Stimulated activated CD4-positive, alpha-beta T cell treated with anti-CD3 and anti-CD28 coated beads, TNF-alpha, amount 100 ng/mL, for 4 hours (primary cell): ENCODE measurements around the gene UBXN10.

Experiments
- DNase-seq, 3 experiments: peaks; one replicate each; pipeline ENCODE4 v3.0.0-alpha.2; 2020; ENCODE audit warnings: low read depth in 3 of 3

The UBXN10 gene

DNA sequence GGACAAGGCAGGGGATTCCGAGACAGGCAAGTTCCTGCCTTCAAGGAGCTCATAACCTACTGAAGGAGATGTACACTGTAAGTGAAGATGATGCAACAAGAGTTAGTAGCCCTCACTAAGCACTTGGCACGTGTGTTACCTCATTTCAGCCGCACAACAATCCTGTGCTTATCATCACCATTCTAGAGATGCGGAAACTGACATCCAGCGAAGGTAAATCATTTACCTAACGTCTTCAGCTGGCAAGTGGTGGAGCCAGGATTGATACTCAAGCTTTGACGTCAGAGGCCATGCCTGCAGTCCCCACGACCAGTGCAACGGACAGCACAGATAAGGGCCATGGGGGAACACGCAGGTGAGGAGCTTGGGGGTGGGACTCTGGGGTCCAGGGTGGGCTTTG, 2.9 kb upstream of the UBXN10 start:
- DNase-seq: no peak

DNA sequence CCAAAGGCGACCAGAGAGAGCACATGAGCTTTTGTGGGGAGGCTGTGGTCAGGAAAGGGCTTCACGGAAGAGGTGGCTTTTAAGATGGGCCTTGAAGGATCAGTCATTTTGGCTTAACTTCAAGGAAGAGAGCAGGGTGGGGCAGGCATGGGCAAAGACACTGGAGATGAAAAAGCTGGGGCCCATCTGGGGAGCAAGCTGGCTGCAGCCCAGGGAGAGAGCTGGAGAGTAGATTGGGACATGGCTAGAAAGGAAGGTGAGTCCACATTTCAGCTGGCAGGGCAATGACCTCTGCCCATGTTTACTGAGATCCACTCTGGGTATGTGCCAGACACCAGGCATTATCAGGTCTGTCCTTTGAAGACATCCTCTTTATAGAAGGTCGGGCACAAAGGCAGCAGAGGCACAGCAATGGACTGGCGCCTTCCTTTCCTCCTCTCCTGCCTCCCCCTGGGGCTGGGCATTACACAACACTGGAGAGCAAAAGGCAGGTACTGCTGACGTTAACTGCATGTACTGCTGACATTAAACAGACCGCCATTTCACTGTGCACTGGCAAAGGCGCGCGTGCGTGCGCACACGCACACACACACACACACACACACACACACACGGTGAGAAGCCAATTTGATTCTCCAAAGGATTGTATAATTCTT, 2.2 kb upstream of the UBXN10 start:
- DNase-seq: no peak

DNA sequence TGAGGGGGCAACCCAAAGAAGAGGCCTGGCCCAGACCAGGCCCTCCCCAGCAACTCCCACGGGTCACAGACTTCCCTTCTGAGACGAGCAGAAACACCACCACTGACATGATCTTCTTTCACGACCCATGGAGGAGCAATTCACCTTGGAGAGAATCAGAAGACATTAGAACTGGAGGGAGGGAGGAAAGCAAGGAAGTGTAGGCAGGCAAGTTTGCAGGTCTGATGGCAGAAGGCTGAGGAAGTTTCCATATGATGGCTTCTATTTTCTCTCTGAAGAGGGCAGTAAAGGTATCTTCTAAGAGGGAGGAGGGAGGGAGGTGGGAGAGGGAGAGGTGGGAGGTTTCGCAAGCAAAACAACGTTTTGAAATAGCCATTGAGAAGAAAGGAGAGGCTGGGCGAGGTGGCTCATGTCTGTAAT, 1.4 kb upstream of the UBXN10 start:
- no peak for DNase-seq

DNA sequence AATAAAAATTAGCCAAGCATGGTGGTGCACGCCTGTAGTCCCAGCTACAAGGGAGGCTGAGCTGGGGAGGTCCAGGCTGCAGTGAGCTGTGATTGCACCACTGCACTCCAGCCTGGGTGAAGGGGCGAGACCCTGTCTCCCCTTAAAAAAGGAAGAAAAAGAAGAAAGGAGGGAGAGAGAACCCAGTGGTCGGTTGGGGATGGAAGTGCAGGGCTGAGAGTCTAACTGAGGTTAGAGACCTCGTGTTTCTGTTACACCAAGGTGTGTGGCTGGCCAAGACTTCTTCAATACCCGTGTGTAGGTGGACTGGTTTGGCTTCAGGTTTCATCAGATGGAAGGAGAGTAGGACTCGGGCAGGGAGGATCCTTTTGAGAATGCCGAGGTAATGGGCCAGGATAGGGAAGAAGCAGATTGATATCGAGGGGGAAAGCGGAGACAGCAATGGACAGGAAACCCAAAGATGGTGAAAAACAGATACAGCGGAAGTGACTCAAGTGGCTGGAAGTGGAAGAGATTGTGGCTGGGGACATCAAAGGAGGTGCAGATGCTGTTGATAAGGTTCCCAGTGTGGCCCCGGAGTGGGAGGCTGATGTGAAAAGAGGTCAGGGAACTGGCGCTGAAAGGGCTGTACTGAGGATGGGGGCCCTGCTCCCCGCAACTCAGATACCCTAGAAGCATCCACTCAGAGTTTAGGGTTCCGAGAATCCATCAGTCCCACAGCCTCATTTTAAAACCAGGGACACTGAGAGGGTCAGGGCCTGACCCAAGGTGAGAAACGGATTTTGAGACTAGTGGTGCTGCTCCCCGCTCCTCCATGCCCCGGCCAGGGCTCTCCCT, 681 bp upstream of the UBXN10 start:
- DNase-seq: peak in 1 of 3 experiments; percentile 38

DNA sequence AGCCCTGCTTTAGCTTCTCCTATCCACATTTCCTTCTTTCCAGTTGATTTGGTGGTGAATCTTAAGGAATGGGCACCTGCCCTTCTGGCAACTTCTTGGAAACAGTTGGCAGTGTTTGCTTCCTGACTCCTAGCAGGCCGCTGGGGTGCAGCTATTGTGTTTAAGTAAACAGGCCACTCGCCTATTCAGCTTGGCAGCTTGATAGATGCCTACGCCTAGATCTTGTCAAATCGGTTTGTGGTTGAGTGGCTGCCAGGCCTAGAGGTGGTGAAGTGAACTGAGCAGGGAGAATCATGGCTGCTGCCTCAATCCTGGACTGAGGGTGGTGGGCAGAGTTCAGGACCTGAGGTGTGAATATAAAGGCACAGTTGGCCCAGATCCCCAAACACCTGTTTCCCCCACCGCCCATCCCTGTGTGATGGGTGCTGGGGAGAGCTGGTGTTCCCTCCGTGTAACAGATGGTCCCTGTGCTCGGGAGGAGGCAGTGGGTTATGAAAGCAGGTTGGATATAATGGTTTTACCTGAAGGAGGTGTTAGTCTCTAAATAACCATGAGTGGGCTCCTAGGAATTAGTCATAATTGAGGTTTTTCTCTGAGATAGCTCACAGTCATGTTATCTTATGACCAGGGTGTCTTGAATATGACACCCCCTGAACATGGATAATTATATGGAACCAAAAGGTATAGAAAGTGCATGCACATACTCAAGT, 1.4 kb downstream of the UBXN10 start:
- DNase-seq: no peak

DNA sequence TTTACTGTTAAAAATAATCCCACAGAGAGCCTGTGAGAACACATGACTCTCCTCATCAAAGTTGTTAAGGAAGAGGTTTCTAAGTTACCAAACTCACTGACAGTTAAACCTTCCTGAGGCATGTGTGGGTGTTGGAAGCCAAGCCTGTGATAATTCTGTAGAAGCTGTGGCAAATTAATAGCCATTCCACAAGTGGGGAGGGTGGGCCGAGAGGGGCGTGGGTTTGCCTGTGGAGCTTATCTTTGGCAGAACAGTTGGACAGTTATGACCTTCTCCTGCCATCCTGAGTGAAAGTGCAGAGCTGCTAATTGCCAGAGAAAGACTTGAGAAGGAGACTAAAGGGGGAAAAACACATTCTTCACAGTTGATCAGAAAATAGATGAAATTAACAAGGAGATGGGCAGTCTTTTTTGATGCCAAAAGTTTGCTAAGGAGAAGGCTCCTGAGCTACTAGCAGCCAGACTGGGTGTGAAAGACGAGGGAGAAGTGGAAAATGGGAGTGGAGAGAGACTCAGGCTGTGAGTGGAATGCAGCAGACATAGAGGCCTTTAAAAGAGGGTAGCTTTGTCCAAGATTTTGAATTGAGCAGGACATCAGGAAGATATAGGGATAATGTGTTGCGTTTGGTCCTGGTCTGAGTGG, 2.0 kb downstream of the UBXN10 start:
- DNase-seq: no peak

DNA sequence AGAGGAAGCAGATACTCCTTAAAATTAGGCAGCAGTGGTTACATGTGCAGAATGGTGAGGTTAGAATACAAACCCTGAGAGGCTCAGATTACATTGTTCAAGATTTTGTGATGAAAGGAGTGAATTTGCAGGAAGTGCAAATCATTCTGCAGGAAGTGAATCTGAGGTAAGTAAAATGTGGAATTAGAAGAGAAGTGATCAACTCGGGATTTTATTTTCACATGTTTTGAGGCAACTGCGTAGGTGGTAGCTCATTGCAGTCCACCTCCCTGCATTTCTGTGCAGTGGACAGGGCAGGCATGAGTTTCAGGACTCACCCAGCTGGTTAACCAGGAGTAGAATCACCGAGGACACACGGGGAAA, 2.5 kb downstream of the UBXN10 start:
- DNase-seq: no peak

DNA sequence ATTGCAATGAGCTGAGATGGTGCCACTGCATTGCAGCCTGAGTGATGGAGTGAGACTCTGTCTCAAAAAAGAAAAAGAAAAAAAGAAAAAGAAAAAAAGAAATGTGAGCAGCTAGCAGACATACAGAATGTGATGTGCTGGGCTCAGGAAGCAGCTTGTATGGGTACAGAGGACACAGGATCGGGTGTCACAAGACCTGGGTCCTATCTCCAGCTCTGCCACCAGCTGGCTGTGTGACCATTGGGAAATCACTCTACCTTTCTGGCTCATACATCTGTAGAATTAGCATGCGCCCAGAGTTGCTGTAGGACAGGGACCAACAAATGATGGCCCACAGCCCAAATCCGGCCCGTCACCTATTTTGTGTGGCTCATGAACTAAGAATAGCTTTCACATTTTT, 3.8 kb downstream of the UBXN10 start:
- DNase-seq: no peak

DNA sequence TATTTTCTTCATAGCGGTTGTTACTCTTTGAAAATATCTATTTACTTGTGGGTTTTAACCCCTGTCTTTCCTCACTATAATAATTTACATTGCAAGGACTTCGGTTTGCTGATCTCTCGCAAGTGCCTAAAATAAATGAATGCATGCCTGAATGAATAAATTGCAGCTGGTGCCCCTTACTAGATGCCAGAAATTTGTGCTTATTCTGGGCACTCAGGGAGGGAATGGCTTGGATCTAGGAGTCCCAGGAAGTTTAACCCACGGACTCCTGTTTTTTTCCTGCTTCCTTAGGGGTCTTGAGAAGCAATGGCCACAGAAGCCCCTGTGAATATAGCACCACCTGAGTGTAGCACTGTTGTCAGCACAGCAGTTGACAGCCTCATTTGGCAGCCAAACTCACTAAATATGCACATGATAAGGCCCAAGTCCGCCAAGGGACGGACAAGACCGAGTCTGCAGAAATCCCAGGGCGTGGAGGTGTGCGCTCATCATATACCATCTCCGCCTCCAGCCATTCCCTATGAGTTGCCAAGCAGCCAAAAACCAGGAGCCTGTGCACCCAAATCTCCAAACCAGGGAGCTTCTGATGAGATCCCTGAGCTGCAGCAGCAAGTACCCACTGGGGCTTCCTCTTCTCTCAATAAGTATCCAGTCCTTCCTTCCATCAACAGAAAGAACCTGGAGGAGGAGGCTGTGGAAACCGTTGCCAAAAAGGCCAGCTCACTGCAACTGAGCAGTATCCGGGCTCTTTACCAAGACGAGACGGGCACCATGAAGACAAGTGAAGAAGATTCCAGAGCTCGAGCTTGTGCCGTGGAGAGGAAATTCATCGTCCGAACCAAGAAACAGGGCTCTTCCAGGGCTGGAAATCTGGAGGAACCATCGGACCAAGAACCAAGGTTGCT, 4.6 kb downstream of the UBXN10 start:
- DNase-seq: no peak

DNA sequence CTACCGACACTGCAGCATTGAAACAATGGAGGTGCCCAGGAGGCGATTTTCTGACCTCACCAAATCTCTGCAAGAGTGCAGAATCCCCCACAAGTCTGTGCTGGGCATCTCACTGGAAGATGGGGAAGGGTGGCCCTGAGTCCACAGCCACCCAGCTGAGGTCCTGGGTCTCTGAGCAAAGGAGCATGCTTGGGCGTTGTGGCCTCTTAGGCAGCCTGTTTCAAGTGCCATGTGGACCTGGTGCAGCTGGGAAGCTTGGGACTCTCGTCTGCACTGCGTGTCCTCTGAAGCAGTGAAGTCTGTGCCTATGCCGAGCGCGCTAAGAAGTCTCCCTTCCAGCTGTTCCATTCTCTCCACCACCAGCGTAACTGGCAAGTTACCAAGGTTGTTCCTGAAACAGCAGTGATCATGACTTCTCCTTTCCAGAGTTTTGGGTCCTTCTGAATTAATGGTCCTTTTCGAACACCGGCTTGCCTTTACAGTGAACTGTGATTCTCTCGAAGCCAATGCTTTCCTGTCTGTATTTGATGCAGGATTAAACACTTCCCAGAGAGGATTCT, 5.5 kb downstream of the UBXN10 start:
- no peak for DNase-seq

DNA sequence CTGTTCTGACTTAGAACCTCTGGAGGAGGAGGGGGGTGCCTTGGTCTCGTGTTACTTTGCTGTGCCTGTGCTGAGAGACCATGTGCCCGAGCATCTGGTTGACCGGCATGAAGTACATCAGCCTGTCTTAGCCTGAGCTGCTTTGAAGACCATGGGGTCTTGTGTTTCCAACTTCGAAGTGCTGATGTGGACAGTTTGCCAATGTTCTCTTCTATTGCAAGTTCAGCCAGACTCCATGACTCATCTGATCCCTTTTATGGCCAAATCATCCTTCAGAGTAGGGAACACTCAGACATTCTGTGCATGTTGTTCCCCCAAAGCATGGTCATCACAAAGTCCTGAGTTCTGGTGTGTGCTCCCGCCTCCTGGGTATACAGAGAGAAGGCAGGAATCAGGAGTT, 6.5 kb downstream of the UBXN10 start:
- no peak for DNase-seq

DNA sequence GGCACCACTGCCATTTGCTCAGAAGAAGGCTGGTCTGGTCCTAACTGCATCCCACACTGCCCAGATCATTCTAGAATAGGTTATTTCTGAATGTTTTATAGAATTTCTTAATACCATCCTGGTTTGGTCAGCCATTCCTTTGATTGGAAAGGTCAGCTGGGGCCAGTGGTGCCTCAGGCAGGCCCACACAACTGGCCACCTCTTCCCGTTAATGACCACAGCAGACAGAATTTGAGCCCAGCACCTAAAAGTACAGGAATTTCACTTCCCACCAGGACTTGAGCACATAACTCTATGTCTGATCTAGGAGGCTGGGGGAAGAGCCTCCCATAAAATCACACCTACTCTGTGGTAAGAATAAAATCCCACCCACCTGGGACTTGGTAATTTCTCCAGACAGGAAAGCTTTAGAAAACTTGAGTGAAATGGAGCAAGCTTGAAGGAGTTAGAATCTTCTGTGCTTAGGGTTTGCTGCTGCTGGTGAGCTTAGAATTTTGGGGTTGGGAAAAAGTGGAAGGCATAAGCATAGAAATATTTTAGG, 7.0 kb downstream of the UBXN10 start:
- DNase-seq: no peak

DNA sequence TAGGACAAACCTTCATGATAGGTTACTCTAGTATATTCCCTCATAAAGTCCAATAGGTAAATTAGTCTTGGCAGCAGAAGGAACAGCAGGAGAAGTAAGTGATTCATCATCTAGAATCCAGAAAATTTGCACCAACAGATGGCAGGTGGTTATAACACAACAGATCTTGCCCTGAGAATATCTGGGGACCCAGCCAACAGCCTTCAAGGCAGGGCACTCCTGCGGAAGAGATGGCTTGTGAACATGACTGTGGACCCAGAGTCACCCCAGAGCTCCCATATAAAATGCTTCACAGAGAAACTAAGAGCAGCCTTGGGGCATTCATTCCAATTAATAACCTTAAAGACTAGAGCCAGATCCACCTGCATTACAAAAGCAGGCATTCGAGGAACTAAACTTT, 8.3 kb downstream of the UBXN10 start:
- no peak for DNase-seq

DNA sequence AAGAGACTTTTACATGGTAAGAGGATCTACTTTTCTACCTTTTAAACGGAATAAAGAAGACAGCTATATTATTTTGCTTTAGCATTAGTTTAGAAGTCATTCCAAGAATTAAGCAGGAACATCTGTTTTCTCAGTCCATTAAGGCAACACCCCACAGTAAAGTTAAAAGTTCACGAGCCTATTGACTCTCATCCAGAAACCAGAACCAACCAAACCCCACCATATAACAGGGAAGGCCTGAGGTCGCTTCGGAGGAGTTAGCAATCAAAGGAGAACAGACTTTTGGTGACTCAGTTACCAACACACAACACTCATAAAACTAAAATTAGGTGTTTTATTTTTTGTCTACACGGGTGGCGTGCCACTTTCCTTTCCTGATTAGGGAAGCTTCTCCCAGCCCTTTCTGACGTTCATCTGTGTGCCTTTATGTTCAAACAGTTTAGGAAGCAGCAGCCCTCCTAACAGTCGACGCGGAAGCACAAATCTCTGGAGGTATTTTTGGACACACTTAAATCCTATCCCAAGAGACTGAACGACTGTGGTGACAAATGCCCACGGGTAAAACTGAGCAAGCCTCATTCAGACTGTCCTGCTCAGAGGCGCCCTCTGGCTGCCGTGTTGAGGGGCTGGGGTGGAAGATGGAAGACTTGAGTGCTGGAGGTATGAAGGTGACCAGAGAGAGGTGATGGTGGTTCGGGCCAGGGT, 9.0 kb downstream of the UBXN10 start:
- peak; percentile 52 to 67 (median 56) for DNase-seq

DNA sequence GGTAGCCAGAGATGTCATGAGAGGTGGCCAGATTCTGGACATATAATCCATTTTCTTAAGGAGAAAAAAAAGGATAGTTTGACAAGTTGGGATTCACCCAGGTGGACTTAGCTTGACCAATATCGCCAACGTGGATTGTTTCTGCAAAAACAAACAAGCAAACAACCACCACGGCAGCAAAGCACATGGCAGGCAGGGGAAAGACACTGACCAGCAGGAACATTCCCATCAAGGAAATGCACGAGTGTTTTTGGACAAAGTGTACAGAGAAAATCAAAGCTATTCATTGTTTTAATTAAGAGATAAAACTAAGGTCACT, 9.5 kb downstream of the UBXN10 start:
- DNase-seq: no peak

DNA sequence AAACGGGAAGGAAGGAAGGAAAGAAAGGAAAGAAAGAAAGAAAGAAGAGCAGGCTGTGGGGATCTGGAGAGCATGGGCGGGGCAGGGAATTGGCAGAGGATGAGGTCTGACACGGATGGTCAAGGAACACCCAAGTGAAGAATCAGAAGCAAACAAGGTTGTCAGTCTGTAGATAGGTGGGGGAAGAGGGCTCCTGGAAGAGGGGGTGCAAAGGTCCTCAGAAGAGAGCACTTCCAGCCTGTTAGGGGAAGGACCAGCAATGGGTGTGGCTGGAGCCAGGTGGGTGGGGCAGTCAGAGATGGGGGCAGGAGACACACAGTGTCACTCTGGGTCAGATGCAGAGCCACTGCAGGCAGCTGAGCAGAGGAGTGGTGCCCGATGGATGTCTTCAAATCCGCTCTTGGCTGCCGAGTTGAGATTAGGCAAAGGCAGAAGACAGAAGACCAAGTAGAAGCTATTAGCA, 11.5 kb downstream of the UBXN10 start:
- DNase-seq: no peak

DNA sequence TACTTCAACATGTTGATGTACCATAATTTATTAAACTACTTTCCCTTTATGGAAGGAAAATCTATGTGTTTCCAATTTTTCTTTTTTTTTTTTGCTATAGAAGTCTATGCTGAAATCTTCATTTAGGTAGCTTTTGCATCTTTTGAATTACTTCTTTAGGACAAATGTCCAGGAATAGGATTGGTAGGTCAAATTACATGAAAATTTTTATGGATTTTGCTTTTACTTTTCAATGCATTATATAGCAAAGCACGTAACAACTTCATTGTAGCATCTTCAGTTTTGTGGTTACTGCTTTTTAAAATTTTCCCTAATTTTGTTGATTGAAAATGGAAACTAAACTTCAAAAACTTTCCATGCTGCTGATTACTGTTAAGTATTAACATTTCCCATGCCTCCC, 12.4 kb downstream of the UBXN10 start:
- DNase-seq: no peak

DNA sequence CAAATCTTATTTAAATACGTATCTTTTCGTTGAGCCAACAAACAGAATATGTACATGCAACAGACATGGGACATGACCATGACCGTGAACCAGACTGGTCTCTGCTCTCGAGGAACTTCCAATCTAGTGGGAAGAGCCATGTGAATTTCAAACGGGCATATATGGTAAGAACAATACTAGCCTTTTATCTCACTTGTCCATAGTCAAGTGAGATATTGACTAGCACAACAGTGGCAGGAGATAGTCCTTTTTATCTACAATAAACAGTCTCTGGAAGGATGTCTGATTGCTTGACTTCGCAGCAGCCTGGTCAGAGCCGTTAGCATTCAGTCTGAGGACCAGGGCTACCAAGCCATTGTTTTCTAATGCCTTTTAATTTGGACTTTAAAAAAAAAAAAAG, 13.0 kb downstream of the UBXN10 start:
- DNase-seq: no peak

DNA sequence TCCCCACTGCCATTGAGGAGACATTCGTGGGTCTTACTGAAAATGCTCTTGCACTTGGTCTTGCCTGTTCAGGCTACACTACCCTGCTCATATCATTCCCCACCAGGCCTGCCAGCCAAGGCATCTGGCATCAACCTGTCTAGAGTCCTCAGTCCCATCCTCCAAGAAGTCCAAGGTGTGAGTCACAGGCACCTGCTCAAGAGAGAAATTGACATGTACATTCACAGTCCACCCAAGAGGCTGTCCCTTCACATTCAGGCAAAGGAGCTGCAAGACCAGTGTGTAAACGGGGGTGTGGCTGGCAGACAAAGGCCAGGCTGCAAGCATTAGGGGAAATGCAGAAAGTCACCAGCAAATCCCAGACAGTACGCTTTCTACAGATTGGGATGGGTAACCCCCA, 13.5 kb downstream of the UBXN10 start:
- DNase-seq: no peak

DNA sequence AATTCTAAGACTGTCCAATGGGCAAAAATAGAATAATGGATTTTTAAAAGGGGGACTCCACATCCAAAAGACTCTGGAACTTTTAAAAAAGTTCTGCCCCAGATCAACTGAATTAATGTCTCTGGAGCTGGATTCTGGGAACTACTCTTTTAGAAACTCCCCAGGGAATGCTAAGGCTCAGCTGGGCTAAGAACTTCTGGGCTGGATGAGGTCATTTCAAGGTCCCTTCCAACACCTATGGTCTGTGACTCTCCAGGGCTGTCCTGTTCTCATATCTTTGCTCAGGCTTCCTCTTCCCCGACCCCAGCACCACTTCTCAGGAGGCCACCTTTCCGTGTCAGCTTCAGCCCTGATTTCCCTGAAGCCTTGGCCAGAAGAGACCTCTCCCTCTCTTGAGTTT, 13.9 kb downstream of the UBXN10 start:
- DNase-seq: no peak
